Activated B cell treated with CpG ODN at 0.5 μM for 24 hours (primary cell): Measurements from ENCODE around the gene PTPRE. TPM values are rescaled to one million over a fixed set of nuclear protein-coding genes. Genes with fewer than 3 reads are reported as not detected.

Experiments
- ATAC-seq: fragments of 200-7000 bp; cut with Tn5 transposase; one replicate; pipeline ENCODE4 v1.10.0; 2021; ENCODE audit warnings: low read depth, mild to moderate bottlenecking, moderate library complexity
- CTCF ChIA-PET: fragments of 350-600 bp; sonication (Branson Sonifier 250); formaldehyde crosslinking; loops from one replicate; lab custom pipeline; 2021; ENCODE audit warnings: antibody characterized with exemption; lab: Charles Lee
- POLR2A ChIA-PET: fragments of 350-600 bp; sonication (Branson Sonifier 250); formaldehyde crosslinking; loops from one replicate; lab custom pipeline; 2021; ENCODE audit warnings: antibody characterized with exemption; lab: Charles Lee
- DNase-seq: peaks from one replicate; pipeline ENCODE4 v3.0.0; 2022
- H3K27ac Mint-ChIP-seq: one replicate; pipeline ENCODE4 v1.8.0; 2020; ENCODE audit warnings: mixed read lengths
- H3K27me3 Mint-ChIP-seq: one replicate; pipeline ENCODE4 v1.8.0; 2021; ENCODE audit warnings: mixed read lengths
- H3K36me3 Mint-ChIP-seq: one replicate; pipeline ENCODE4 v1.8.0; 2021; ENCODE audit warnings: low read depth, mixed read lengths
- H3K4me1 Mint-ChIP-seq: one replicate; pipeline ENCODE4 v1.8.0; 2021; ENCODE audit warnings: mixed read lengths
- H3K4me3 Mint-ChIP-seq: one replicate; pipeline ENCODE4 v1.8.0; 2020; ENCODE audit warnings: mild to moderate bottlenecking, mixed read lengths
- H3K9me3 Mint-ChIP-seq: one replicate; pipeline ENCODE4 v1.8.0; 2020; ENCODE audit warnings: mixed read lengths
- intact Hi-C: fragments of 100-400 bp; cut with micrococcal nuclease; formaldehyde crosslinking; loops from one replicate; pipeline ENCODE4 v1.15.1; 2024
- total RNA-seq: library from RNA; stranded (reverse); gene quantifications from 2 replicates; pipeline ENCODE4 v1.2.3, GENCODE V29; 2022
- TF ChIP-seq, protein P1 (sequence below): fragments of 200-600 bp; IDR thresholded peaks from one replicate; pipeline ENCODE4 v1.8.0; 2022; ENCODE audit warnings: antibody characterized with exemption, mild to moderate bottlenecking

The PTPRE gene
- total RNA-seq, 1 donor from 2014 or later: 36.8 TPM

DNA sequence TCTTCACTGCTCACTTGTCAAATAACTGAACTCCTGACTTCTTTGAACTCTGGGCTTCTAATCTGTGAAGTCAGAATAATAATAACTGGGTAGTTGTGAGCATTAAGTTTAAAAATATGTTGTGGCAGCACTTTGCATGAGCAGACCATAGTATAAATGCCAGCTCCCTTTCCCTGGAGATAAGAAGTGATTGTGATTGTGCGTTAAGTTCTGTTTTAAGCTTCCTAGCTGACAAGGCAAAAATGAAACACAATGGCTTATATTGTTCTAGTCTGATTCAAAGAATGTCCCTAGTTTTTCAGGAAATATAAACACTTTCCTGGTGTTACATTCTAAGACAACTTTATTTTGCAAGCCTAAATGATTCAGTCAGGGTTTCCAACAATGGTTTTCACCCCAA is 61.8 kb downstream of the PTPRE start:
- DNase-seq (no peak), ATAC-seq (no peak)
- Mint-ChIP-seq H3K4me1 (no peaks in the 10 kb centered on the region), H3K27ac (no peak overlapping the region), H3K36me3 (no peaks in the 10 kb centered on the region), H3K9me3 (no peaks in the 10 kb centered on the region), H3K4me3 (no peak overlapping the region), H3K27me3 (peaks cover 11% of the 10 kb centered on the region)
- TF ChIP-seq, protein P1, sequence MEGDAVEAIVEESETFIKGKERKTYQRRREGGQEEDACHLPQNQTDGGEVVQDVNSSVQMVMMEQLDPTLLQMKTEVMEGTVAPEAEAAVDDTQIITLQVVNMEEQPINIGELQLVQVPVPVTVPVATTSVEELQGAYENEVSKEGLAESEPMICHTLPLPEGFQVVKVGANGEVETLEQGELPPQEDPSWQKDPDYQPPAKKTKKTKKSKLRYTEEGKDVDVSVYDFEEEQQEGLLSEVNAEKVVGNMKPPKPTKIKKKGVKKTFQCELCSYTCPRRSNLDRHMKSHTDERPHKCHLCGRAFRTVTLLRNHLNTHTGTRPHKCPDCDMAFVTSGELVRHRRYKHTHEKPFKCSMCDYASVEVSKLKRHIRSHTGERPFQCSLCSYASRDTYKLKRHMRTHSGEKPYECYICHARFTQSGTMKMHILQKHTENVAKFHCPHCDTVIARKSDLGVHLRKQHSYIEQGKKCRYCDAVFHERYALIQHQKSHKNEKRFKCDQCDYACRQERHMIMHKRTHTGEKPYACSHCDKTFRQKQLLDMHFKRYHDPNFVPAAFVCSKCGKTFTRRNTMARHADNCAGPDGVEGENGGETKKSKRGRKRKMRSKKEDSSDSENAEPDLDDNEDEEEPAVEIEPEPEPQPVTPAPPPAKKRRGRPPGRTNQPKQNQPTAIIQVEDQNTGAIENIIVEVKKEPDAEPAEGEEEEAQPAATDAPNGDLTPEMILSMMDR: no peak
- ChIA-PET CTCF (no interaction called here), POLR2A (no interaction called here)
- intact Hi-C loops: no loop called here

- Mint-ChIP-seq H3K27ac (no peak overlapping the region), H3K36me3 (no peaks in the 10 kb centered on the region), H3K27me3 (peaks cover 21% of the 10 kb centered on the region), H3K4me3 (no peak overlapping the region), H3K9me3 (no peaks in the 10 kb centered on the region), H3K4me1 (no peaks in the 10 kb centered on the region)
- CTCF ChIA-PET: no interaction called here
- intact Hi-C loops: no loop called here
- ATAC-seq (no peak), DNase-seq (no peak)
- TF ChIP-seq, protein P1: no peak
- POLR2A ChIA-PET: no interaction called here
These were observed 64.4 kb downstream of the PTPRE start for GRCh38 chr10:127971101-127971946.

DNA sequence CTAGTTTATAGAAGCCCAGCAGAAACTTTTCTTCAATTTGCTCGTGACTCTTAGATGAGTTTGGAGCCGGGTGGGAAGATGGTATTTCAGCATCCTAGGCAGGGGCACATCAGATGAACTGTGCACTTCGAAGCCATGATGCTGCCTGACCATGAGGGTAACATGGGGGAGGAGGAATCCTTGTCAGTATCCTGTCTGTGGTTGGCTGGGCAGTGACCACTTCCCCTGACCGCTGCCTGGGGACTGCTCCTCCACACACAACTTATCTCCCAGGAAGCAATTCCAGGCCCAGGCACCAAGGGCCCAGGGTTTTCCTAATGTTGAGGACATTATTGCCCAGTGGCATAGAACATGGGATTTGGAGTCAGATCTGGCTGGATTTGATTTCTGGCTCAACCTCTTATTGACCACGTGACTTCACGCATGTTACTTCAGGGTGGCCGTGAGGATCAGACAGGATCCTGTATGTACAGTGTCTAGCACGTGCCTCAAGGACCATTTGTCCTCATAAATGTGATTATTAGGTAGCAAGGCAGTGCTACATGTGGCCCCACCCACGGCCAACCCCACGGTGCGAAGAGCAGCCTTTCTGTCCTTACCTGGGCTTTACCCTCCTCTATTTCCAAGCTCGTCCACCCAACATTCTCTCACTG is 65.2 kb downstream of the PTPRE start:
- TF ChIP-seq, protein P1: no peak
- CTCF ChIA-PET: no interaction called here
- POLR2A ChIA-PET: no interaction called here
- DNase-seq: no peak
- peaks cover 21% of the 10 kb centered on the region for H3K27me3 Mint-ChIP-seq
- intact Hi-C loops: no loop called here
- no peak overlapping the region for H3K4me3 Mint-ChIP-seq
- H3K4me1 Mint-ChIP-seq: no peaks in the 10 kb centered on the region
- no peaks in the 10 kb centered on the region for H3K36me3 Mint-ChIP-seq
- H3K9me3 Mint-ChIP-seq: no peaks in the 10 kb centered on the region
- no peak overlapping the region for H3K27ac Mint-ChIP-seq
- no peak for ATAC-seq

DNA sequence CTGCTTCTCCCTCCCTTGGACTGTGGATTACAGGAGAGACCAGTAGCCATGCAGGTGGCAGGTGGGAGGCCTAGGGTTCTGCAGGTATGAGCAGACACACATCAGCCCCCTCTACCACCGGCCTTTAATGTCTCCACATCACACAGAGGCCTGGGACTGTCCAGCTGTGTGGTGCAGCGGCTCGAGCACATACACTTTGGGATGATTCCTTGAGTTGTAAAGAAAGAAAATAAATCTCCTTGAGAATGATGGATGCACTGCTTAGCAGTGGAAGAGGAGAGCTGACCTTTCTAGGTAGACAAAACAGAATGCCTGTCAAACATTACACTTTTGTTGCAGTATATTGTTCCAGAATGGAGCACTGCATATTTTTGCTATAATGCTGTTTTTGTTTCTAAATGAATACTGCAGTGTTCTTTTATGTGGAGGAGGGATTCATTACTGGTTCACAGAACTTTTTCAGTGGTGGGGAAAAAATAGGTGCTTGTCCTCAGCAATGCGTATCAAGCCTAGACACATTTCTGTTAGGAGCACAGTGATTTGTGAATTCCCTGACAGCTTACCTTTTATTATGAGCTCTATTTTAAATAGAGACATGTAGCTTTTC is 66.0 kb downstream of the PTPRE start:
- intact Hi-C loops: no loop called here
- H3K27me3 Mint-ChIP-seq: peaks cover 25% of the 10 kb centered on the region

More for the DNA sequence above, 66.0 kb downstream of the PTPRE start:
- ChIA-PET CTCF (no interaction called here), POLR2A (no interaction called here)
- TF ChIP-seq, protein P1: no peak
- ATAC-seq (no peak), DNase-seq (no peak)
- Mint-ChIP-seq H3K4me1 (no peaks in the 10 kb centered on the region), H3K27ac (no peak overlapping the region), H3K4me3 (no peak overlapping the region), H3K9me3 (no peaks in the 10 kb centered on the region), H3K36me3 (no peaks in the 10 kb centered on the region)
